ENCODE data around the gene LRRC8A. TPM values are rescaled to one million over a fixed set of nuclear protein-coding genes. Genes with fewer than 3 reads are reported as not detected.
A peak's percentile ranks its signal among the peaks of the same experiment; 100 is the strongest.

The LRRC8A gene
- total RNA-seq, 2 experiments from 2014 or later: 35.0 to 35.8 TPM

DNA sequence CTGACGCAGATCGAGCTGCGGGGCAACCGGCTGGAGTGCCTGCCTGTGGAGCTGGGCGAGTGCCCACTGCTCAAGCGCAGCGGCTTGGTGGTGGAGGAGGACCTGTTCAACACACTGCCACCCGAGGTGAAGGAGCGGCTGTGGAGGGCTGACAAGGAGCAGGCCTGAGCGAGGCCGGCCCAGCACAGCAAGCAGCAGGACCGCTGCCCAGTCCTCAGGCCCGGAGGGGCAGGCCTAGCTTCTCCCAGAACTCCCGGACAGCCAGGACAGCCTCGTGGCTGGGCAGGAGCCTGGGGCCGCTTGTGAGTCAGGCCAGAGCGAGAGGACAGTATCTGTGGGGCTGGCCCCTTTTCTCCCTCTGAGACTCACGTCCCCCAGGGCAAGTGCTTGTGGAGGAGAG is 34.3 kb downstream of the LRRC8A start:
- intact Hi-C loops (cut with DNase I, micrococcal nuclease): no loop called here
- no peak for DNase-seq
- POLR2A ChIA-PET: no interaction called here
- Mint-ChIP-seq H3K9me3 (no peaks in the 10 kb centered on the region), H3K36me3 (ENCODE audit: low read depth) (peaks cover 55% of the 10 kb centered on the region), H3K4me1 (ENCODE audit: low read depth) (peaks cover 29% of the 10 kb centered on the region), H3K27ac (peak overlapping the region; percentile 34), H3K4me3 (no peak overlapping the region), H3K27me3 (no peaks in the 10 kb centered on the region)
- no peak for ATAC-seq (ENCODE audit: poor library complexity)
- no peak overlapping the region for H3K27ac ChIP-seq (ENCODE audit: low read depth in 1 of 2, low read length in 2 of 2)
- TF ChIP-seq, protein P1, sequence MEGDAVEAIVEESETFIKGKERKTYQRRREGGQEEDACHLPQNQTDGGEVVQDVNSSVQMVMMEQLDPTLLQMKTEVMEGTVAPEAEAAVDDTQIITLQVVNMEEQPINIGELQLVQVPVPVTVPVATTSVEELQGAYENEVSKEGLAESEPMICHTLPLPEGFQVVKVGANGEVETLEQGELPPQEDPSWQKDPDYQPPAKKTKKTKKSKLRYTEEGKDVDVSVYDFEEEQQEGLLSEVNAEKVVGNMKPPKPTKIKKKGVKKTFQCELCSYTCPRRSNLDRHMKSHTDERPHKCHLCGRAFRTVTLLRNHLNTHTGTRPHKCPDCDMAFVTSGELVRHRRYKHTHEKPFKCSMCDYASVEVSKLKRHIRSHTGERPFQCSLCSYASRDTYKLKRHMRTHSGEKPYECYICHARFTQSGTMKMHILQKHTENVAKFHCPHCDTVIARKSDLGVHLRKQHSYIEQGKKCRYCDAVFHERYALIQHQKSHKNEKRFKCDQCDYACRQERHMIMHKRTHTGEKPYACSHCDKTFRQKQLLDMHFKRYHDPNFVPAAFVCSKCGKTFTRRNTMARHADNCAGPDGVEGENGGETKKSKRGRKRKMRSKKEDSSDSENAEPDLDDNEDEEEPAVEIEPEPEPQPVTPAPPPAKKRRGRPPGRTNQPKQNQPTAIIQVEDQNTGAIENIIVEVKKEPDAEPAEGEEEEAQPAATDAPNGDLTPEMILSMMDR (IDR thresholded peaks at IDR 0.05): no peak
- no peaks in the 10 kb centered on the region for H3K27me3 ChIP-seq (ENCODE audit: control insufficient read depth in 1 of 2, insufficient read depth in 2 of 2, low read length in 2 of 2)
- H3K36me3 ChIP-seq (ENCODE audit: insufficient read depth, low read length): peaks cover 58% of the 10 kb centered on the region
- H3K4me3 ChIP-seq (ENCODE audit: low read length): no peak overlapping the region
- H3K4me1 ChIP-seq (ENCODE audit: insufficient read depth, low read length): peaks cover 35% of the 10 kb centered on the region
- H3K9me3 ChIP-seq (ENCODE audit: control insufficient read depth in 1 of 2, insufficient read depth in 1 of 2, low read length in 2 of 2): no peaks in the 10 kb centered on the region
- CTCF ChIA-PET: no interaction called here

DNA sequence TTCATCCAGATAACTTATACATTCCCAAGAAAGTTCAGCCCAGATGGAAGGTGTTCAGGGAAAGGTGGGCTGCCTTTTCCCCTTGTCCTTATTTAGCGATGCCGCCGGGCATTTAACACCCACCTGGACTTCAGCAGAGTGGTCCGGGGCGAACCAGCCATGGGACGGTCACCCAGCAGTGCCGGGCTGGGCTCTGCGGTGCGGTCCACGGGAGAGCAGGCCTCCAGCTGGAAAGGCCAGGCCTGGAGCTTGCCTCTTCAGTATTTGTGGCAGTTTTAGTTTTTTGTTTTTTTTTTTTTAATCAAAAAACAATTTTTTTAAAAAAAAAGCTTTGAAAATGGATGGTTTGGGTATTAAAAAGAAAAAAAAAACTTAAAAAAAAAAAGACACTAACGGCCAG is 34.8 kb downstream of the LRRC8A start:
- peaks cover 54% of the 10 kb centered on the region for H3K36me3 Mint-ChIP-seq (ENCODE audit: low read depth)
- H3K27ac Mint-ChIP-seq: peak overlapping the region; percentile 34
- ATAC-seq (ENCODE audit: poor library complexity) (no peak), DNase-seq (no peak)
- ChIA-PET CTCF (no interaction called here), POLR2A (no interaction called here)
- intact Hi-C loops (cut with DNase I, micrococcal nuclease): no loop called here
- Histone ChIP-seq H3K4me3 (ENCODE audit: low read length) (no peak overlapping the region), H3K27ac (ENCODE audit: low read depth in 1 of 2, low read length in 2 of 2) (no peak overlapping the region), H3K9me3 (ENCODE audit: control insufficient read depth in 1 of 2, insufficient read depth in 1 of 2, low read length in 2 of 2) (no peaks in the 10 kb centered on the region), H3K27me3 (ENCODE audit: control insufficient read depth in 1 of 2, insufficient read depth in 2 of 2, low read length in 2 of 2) (no peaks in the 10 kb centered on the region), H3K36me3 (ENCODE audit: insufficient read depth, low read length) (peaks cover 52% of the 10 kb centered on the region), H3K4me1 (ENCODE audit: insufficient read depth, low read length) (peaks cover 29% of the 10 kb centered on the region)
- H3K4me1 Mint-ChIP-seq (ENCODE audit: low read depth): peaks cover 23% of the 10 kb centered on the region
- TF ChIP-seq, protein P1 (IDR thresholded peaks at IDR 0.05): no peak
- H3K9me3 Mint-ChIP-seq: no peaks in the 10 kb centered on the region
- no peak overlapping the region for H3K4me3 Mint-ChIP-seq
- no peaks in the 10 kb centered on the region for H3K27me3 Mint-ChIP-seq

DNA sequence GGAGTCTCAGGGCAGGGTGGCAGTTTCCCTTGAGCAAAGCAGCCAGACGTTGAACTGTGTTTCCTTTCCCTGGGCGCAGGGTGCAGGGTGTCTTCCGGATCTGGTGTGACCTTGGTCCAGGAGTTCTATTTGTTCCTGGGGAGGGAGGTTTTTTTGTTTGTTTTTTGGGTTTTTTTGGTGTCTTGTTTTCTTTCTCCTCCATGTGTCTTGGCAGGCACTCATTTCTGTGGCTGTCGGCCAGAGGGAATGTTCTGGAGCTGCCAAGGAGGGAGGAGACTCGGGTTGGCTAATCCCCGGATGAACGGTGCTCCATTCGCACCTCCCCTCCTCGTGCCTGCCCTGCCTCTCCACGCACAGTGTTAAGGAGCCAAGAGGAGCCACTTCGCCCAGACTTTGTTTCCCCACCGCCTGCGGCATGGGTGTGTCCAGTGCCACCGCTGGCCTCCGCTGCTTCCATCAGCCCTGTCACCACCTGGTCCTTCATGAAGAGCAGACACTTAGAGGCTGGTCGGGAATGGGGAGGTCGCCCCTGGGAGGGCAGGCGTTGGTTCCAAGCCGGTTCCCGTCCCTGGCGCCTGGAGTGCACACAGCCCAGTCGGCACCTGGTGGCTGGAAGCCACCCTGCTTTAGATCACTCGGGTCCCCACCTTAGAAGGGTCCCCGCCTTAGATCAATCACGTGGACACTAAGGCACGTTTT is 35.4 kb downstream of the LRRC8A start:
- Mint-ChIP-seq H3K36me3 (ENCODE audit: low read depth) (peaks cover 49% of the 10 kb centered on the region), H3K4me3 (no peak overlapping the region), H3K27me3 (no peaks in the 10 kb centered on the region), H3K9me3 (no peaks in the 10 kb centered on the region), H3K27ac (no peak overlapping the region), H3K4me1 (ENCODE audit: low read depth) (peaks cover 18% of the 10 kb centered on the region)
- TF ChIP-seq, protein P1 (IDR thresholded peaks at IDR 0.05): no peak
- peaks cover 47% of the 10 kb centered on the region for H3K36me3 ChIP-seq (ENCODE audit: insufficient read depth, low read length)
- no peak overlapping the region for H3K4me3 ChIP-seq (ENCODE audit: low read length)
- peaks cover 29% of the 10 kb centered on the region for H3K4me1 ChIP-seq (ENCODE audit: insufficient read depth, low read length)
- no peaks in the 10 kb centered on the region for H3K27me3 ChIP-seq (ENCODE audit: control insufficient read depth in 1 of 2, insufficient read depth in 2 of 2, low read length in 2 of 2)
- ChIA-PET POLR2A (no interaction called here), CTCF (interaction anchor here (1.1 kb wide), 1 partner anchor 9 kb away, joined by 3 read pairs; no protein-coding TSS in a partner anchor)
- intact Hi-C loops (cut with DNase I, micrococcal nuclease): no loop called here
- H3K27ac ChIP-seq (ENCODE audit: low read depth in 1 of 2, low read length in 2 of 2): no peak overlapping the region
- DNase-seq (no peak), ATAC-seq (ENCODE audit: poor library complexity) (no peak)
- no peaks in the 10 kb centered on the region for H3K9me3 ChIP-seq (ENCODE audit: control insufficient read depth in 1 of 2, insufficient read depth in 1 of 2, low read length in 2 of 2)

Data from CD4-positive, alpha-beta T cell (primary cell).